Activated CD8-positive, alpha-beta T cell treated with anti-CD3 and anti-CD28 coated beads for 36 hours (primary cell): Measurements from ENCODE around the gene FAM120A. TPM values are rescaled to one million over a fixed set of nuclear protein-coding genes. Genes with fewer than 3 reads are reported as not detected.

ENCODE experiments used
- ATAC-seq: fragments of 200-7000 bp; cut with Tn5 transposase; one replicate; pipeline ENCODE4 v1.10.0; 2021; ENCODE audit warnings: mild to moderate bottlenecking, moderate library complexity
- CTCF ChIA-PET: fragments of 350-600 bp; sonication (Branson Sonifier 250); formaldehyde crosslinking; loops from one replicate; lab custom pipeline; 2021; ENCODE audit warnings: antibody characterized with exemption; lab: Charles Lee
- POLR2A ChIA-PET: fragments of 350-600 bp; sonication (Branson Sonifier 250); formaldehyde crosslinking; loops from one replicate; lab custom pipeline; 2021; ENCODE audit warnings: antibody characterized with exemption; lab: Charles Lee
- DNase-seq: peaks from one replicate; pipeline ENCODE4 v3.0.0-alpha.2; 2020
- H3K27ac Mint-ChIP-seq: one replicate; pipeline ENCODE4 v1.8.0; 2021; ENCODE audit warnings: mild to moderate bottlenecking, mixed read lengths
- H3K27me3 Mint-ChIP-seq: one replicate; pipeline ENCODE4 v1.8.0; 2021; ENCODE audit warnings: mixed read lengths
- H3K36me3 Mint-ChIP-seq: one replicate; pipeline ENCODE4 v1.8.0; 2021; ENCODE audit warnings: low read depth, mixed read lengths
- H3K4me1 Mint-ChIP-seq: one replicate; pipeline ENCODE4 v1.8.0; 2021; ENCODE audit warnings: low read depth, mixed read lengths
- H3K4me3 Mint-ChIP-seq: one replicate; pipeline ENCODE4 v1.8.0; 2021; ENCODE audit warnings: mild to moderate bottlenecking, moderate library complexity, mixed read lengths
- H3K9me3 Mint-ChIP-seq: one replicate; pipeline ENCODE4 v1.8.0; 2021; ENCODE audit warnings: mixed read lengths
- CTCF ChIP-seq: fragments of 200-600 bp; IDR thresholded peaks from one replicate; pipeline ENCODE4 v1.8.0; 2022; ENCODE audit warnings: antibody characterized with exemption, mild to moderate bottlenecking
- intact Hi-C: fragments of 100-400 bp; cut with micrococcal nuclease; formaldehyde crosslinking; loops from one replicate; pipeline ENCODE4 v1.10.0; 2022
- total RNA-seq, 2 experiments: library from RNA; stranded (reverse); gene quantifications; one replicate each; pipeline ENCODE4 v1.2.3, GENCODE V29; 2021

FAM120A gene
- total RNA-seq, 2 experiments from 2014 or later: 121 to 125 TPM

GRCh38 chr9:93468763-93469456, 17.4 kb downstream of the FAM120A start:
- ATAC-seq (no peak), DNase-seq (no peak)
- CTCF ChIA-PET: interaction anchor here (1.5 kb wide), 1 partner anchor 15 kb away, joined by 3 read pairs; no protein-coding TSS in a partner anchor
- Mint-ChIP-seq H3K4me3 (no peak overlapping the region), H3K9me3 (no peaks in the 10 kb centered on the region), H3K36me3 (peaks cover 33% of the 10 kb centered on the region), H3K27ac (peak overlapping the region; percentile 35), H3K4me1 (peaks cover 66% of the 10 kb centered on the region), H3K27me3 (no peaks in the 10 kb centered on the region)
- intact Hi-C loops: no loop called here
- POLR2A ChIA-PET: interaction anchor here (0.8 to 1.8 kb wide), 3 partner anchors 11 to 17 kb away, joined by 3 to 4 read pairs (median 3); no protein-coding TSS in a partner anchor
- no peak for TF ChIP-seq CTCF

GRCh38 chr9:93470391-93470790, 18.9 kb downstream of the FAM120A start:
- no peaks in the 10 kb centered on the region for H3K27me3 Mint-ChIP-seq
- peak overlapping the region; percentile 25 for H3K27ac Mint-ChIP-seq
- no peak for ATAC-seq
- POLR2A ChIA-PET: no interaction called here
- no peak for TF ChIP-seq CTCF
- intact Hi-C loops: no loop called here
- CTCF ChIA-PET: no interaction called here
- no peak overlapping the region for H3K4me3 Mint-ChIP-seq
- no peaks in the 10 kb centered on the region for H3K9me3 Mint-ChIP-seq
- DNase-seq: no peak
- H3K36me3 Mint-ChIP-seq: peaks cover 39% of the 10 kb centered on the region
- peaks cover 59% of the 10 kb centered on the region for H3K4me1 Mint-ChIP-seq

GRCh38 chr9:93471124-93471523, 19.6 kb downstream of the FAM120A start:
- no peak for TF ChIP-seq CTCF
- H3K27me3 Mint-ChIP-seq: no peaks in the 10 kb centered on the region
- H3K9me3 Mint-ChIP-seq: no peaks in the 10 kb centered on the region
- no peak overlapping the region for H3K27ac Mint-ChIP-seq
- POLR2A ChIA-PET: no interaction called here
- DNase-seq (no peak), ATAC-seq (no peak)
- no peak overlapping the region for H3K4me3 Mint-ChIP-seq
- H3K4me1 Mint-ChIP-seq: peaks cover 59% of the 10 kb centered on the region
- H3K36me3 Mint-ChIP-seq: peaks cover 46% of the 10 kb centered on the region
- intact Hi-C loops: no loop called here
- CTCF ChIA-PET: no interaction called here

- Mint-ChIP-seq H3K9me3 (no peaks in the 10 kb centered on the region), H3K4me3 (no peak overlapping the region), H3K27ac (no peak overlapping the region), H3K4me1 (peaks cover 48% of the 10 kb centered on the region), H3K27me3 (no peaks in the 10 kb centered on the region), H3K36me3 (peaks cover 50% of the 10 kb centered on the region)
- CTCF ChIA-PET: interaction anchor here (0.9 to 1.4 kb wide), 5 partner anchors 8 to 171 kb away, joined by 3 read pairs; no protein-coding TSS in a partner anchor
- ATAC-seq (no peak), DNase-seq (no peak)
- no peak for TF ChIP-seq CTCF
- intact Hi-C loops: no loop called here
- POLR2A ChIA-PET: interaction anchor here (1.0 to 1.4 kb wide), 2 partner anchors 7 to 20 kb away, joined by 4 to 5 read pairs; partner anchors contain the start of gene FAM120AOS
Observed at GRCh38 chr9:93473411-93473810, 21.9 kb downstream of the FAM120A start.

GRCh38 chr9:93475108-93475507, 23.6 kb downstream of the FAM120A start:
- CTCF ChIA-PET: interaction anchor here (0.6 to 1.5 kb wide), 2 partner anchors 9 to 321 kb away, joined by 3 read pairs; no protein-coding TSS in a partner anchor
- H3K4me3 Mint-ChIP-seq: no peak overlapping the region
- H3K27ac Mint-ChIP-seq: peak overlapping the region; percentile 68
- no peaks in the 10 kb centered on the region for H3K27me3 Mint-ChIP-seq
- peaks cover 39% of the 10 kb centered on the region for H3K4me1 Mint-ChIP-seq
- no peak for ATAC-seq
- intact Hi-C loops: no loop called here
- TF ChIP-seq CTCF: no peak
- POLR2A ChIA-PET: no interaction called here
- no peak for DNase-seq
- peaks cover 53% of the 10 kb centered on the region for H3K36me3 Mint-ChIP-seq
- H3K9me3 Mint-ChIP-seq: no peaks in the 10 kb centered on the region
